K562 (cell line): Measurements from ENCODE around the gene TEX54. TPM values are rescaled to one million over a fixed set of nuclear protein-coding genes. Genes with fewer than 3 reads are reported as not detected.

Source experiments
- CREB5 ChIP-seq: fragments of 250-450 bp; sonication (Bioruptor Pico); IDR thresholded peaks from 2 replicates; pipeline ENCODE4 v1.5.0; 2020; ENCODE audit warnings: mild to moderate bottlenecking
- CTCF ChIP-seq, 3 experiments: IDR thresholded peaks in 2 of 3; conservative IDR thresholded peaks in 1 of 3; 2 replicates each; pipeline ENCODE4 v1.5.1; 2011 to 2012; ENCODE audit warnings: low read length in 3 of 3, mild to moderate bottlenecking in 3 of 3, control low read depth in 2 of 3, improper control_type of control experiment in 1 of 3, inconsistent platforms in 1 of 3, low read depth in 1 of 3, mixed read lengths in 1 of 3, moderate library complexity in 1 of 3; ENCODE audit not compliant: insufficient read depth in 2 of 3
- E2F5 ChIP-seq: sonication (generic); formaldehyde crosslinking; IDR thresholded peaks from 2 replicates; pipeline ENCODE4 v1.8.0; 2022; ENCODE audit warnings: mild to moderate bottlenecking, missing genetic modification reagents
- FOSL1 ChIP-seq: fragments of 200-800 bp; sonication (Bioruptor generic); conservative IDR thresholded peaks from 2 replicates; pipeline ENCODE4 v1.6.1; 2016; ENCODE audit warnings: missing genetic modification characterization, missing compliant biosample characterization
- HDAC3 ChIP-seq: fragments of 450-650 bp; IDR thresholded peaks from 2 replicates; pipeline ENCODE4 v1.6.1; 2018; ENCODE audit warnings: borderline replicate concordance, mild to moderate bottlenecking, moderate library complexity; ENCODE audit not compliant: partially characterized antibody
- HDGF ChIP-seq: fragments of 450-650 bp; IDR thresholded peaks from 2 replicates; pipeline ENCODE4 v1.6.1; 2016
- MAX ChIP-seq: sonication (generic); formaldehyde crosslinking; IDR thresholded peaks from 2 replicates; pipeline ENCODE4 v1.9.0; 2022; ENCODE audit warnings: mild to moderate bottlenecking, missing genetic modification reagents
- NONO ChIP-seq, 2 experiments: fragments of 200-400 bp in 1 of 2; fragments of 450-650 bp in 1 of 2; formaldehyde crosslinking in 1 of 2; IDR thresholded peaks; 2 replicates each; pipeline ENCODE4 v1.6.1; 2017; ENCODE audit warnings: low read depth in 2 of 2, mild to moderate bottlenecking in 2 of 2, moderate library complexity in 2 of 2, low read length in 1 of 2
- PCBP2 ChIP-seq: fragments of 200-400 bp; formaldehyde crosslinking; IDR thresholded peaks from 2 replicates; pipeline ENCODE4 v1.6.1; 2018; ENCODE audit warnings: low read length, low read depth, mild to moderate bottlenecking, moderate library complexity; ENCODE audit not compliant: poor library complexity, severe bottlenecking
- PPARD ChIP-seq: fragments of 250-450 bp; sonication (Bioruptor Pico); IDR thresholded peaks from 2 replicates; pipeline ENCODE4 v1.8.0; 2022; ENCODE audit warnings: inconsistent platforms, mild to moderate bottlenecking, moderate library complexity
- XRCC3 ChIP-seq: fragments of 450-650 bp; IDR thresholded peaks from 2 replicates; pipeline ENCODE4 v1.6.1; 2017; ENCODE audit warnings: mild to moderate bottlenecking, moderate library complexity
- ZNF444 ChIP-seq: fragments of 250-450 bp; sonication (Bioruptor Pico); IDR thresholded peaks from 2 replicates; pipeline ENCODE4 v1.4.0; 2020; ENCODE audit warnings: mild to moderate bottlenecking, moderate library complexity
- ZNF740 ChIP-seq, 3 experiments: fragments of 200-800 bp in 1 of 3; sonication (Bioruptor generic) in 1 of 3; sonication (generic) in 1 of 3; formaldehyde crosslinking in 1 of 3; IDR thresholded peaks; 2 replicates each; pipeline versions ENCODE4 v1.6.1 to v1.8.0; 2016 to 2022; ENCODE audit warnings: mild to moderate bottlenecking in 2 of 3, missing compliant biosample characterization in 2 of 3, missing genetic modification characterization in 2 of 3, missing genetic modification reagents in 1 of 3
- ZNF77 ChIP-seq: fragments of 250-450 bp; sonication (Bioruptor Pico); IDR thresholded peaks from 2 replicates; pipeline ENCODE4 v1.5.0; 2020
- polyA plus RNA-seq, 8 experiments: library from polyadenylated mRNA; depleted of rRNA in 4 of 8; stranded (reverse) in 5 of 8; unstranded in 3 of 8; fragments of >200 nt; fragmentation: Nextera tagmentation in 2 of 8; fragmentation: Illumina TruSeq in 1 of 8; extraction: Ambion mirVana in 2 of 8; extraction: Trizol in 1 of 8; gene quantifications; 2 replicates each; pipeline versions ENCODE4 v1.2.1 to v1.2.3, GENCODE V29; 2011 to 2014; ENCODE audit warnings: inconsistent platforms in 1 of 8, missing spikeins in 1 of 8
- total RNA-seq, 7 experiments: library from RNA; depleted of rRNA in 6 of 7; stranded (reverse); fragments of >200 nt in 6 of 7; fragmentation: Illumina TruSeq in 2 of 7; extraction: Trizol in 2 of 7; gene quantifications; 2 replicates each; pipeline versions ENCODE4 v1.2.1 to v1.2.3, GENCODE V29; 2011 to 2021; ENCODE audit warnings: low replicate concordance in 1 of 7
- TF ChIP-seq, protein P1 (sequence below): fragments of 450-650 bp; IDR thresholded peaks from 2 replicates; pipeline ENCODE4 v1.6.1; 2018; ENCODE audit not compliant: partially characterized antibody

The TEX54 gene
- total and polyA plus RNA-seq, 9 of the 15 experiments (the other 6 are each of a cell fraction or from before 2014, with no cell fraction given) = not detected

DNA sequence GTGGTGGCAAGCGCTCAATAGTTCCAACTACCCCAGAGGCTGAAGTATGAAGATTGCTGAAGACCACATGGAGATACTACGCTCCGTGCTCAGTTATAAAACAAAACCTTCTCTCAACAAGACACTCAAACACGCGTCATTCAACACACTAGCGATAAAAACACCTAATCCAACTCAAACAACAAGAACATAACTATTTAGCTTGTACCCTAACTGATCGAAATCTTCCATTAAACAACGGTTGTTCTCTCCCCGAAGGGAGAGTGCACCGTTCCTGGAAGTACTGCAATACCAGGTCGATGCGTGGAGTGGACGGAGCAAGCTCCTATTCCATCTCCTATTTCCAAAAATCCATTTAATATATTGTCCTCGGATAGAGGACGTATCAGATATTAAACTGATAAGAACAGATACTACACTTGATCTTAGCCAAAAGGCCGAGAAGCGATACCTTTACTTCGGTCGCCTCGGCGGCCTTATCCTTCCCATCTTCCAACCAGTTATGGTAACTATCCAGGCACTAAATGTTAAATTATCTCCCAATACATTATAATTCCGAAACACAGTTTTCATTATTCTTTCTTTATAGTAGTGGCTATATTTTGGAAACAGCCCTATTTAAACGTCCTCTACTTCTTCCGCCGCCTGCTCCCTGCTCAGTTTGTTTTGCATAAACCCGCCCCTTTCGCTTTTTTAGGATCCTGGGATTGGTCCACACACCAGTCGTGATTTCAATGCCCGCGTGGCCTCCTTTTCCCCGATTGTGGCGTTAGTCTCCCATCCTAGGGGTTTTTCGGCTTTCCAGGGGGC is 8.9 kb upstream of the TEX54 start (continued):
- TF ChIP-seq, protein P1, sequence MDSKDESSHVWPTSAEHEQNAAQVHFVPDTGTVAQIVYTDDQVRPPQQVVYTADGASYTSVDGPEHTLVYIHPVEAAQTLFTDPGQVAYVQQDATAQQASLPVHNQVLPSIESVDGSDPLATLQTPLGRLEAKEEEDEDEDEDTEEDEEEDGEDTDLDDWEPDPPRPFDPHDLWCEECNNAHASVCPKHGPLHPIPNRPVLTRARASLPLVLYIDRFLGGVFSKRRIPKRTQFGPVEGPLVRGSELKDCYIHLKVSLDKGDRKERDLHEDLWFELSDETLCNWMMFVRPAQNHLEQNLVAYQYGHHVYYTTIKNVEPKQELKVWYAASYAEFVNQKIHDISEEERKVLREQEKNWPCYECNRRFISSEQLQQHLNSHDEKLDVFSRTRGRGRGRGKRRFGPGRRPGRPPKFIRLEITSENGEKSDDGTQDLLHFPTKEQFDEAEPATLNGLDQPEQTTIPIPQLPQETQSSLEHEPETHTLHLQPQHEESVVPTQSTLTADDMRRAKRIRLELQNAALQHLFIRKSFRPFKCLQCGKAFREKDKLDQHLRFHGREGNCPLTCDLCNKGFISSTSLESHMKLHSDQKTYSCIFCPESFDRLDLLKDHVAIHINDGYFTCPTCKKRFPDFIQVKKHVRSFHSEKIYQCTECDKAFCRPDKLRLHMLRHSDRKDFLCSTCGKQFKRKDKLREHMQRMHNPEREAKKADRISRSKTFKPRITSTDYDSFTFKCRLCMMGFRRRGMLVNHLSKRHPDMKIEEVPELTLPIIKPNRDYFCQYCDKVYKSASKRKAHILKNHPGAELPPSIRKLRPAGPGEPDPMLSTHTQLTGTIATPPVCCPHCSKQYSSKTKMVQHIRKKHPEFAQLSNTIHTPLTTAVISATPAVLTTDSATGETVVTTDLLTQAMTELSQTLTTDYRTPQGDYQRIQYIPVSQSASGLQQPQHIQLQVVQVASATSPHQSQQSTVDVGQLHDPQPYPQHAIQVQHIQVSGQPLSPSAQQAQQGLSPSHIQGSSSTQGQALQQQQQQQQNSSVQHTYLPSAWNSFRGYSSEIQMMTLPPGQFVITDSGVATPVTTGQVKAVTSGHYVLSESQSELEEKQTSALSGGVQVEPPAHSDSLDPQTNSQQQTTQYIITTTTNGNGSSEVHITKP = peak; percentile 82
- TF ChIP-seq MAX (CRISPR knock-in tag) (peak; percentile 38; the same call in 1 of the 2 replicates), ZNF77 (peak; percentile 100), HDAC3 (peak; percentile 88), ZNF740 (CRISPR knock-in tag; IDR thresholded peaks at IDR 0.05) (peak; percentile 85), ZNF740 (tag; IDR thresholded peaks at IDR 0.05) (no peak), CREB5 (CRISPR knock-in tag) (peak; percentile 99), HDGF (no peak), ZNF444 (CRISPR knock-in tag) (peak; percentile 99), PCBP2 (no peak), NONO (IDR thresholded peaks at IDR 0.05; ENCODE audit: low read depth in 2 of 2, low read length in 1 of 2) (peak; percentile 86 to 97), PPARD (CRISPR knock-in tag) (peak; percentile 73; the same call in 1 of the 2 replicates), CTCF (IDR thresholded peaks at IDR 0.05 in 2 of 3, conservative IDR thresholded peaks at IDR 0.05 in 1 of 3; ENCODE audit: insufficient read depth in 2 of 3, low read depth in 1 of 3, low read length in 3 of 3) (0 out of 6 replicates have a peak, but pooled peaks of 2 of the 3 experiments have one; percentile 3 to 10), XRCC3 (no peak; the same call in 1 of the 2 replicates), FOSL1 (tag) (peak; percentile 90), E2F5 (CRISPR knock-in tag) (peak; percentile 99)
